ENCODE measurements around the gene ATAD3C.
"Not testable (repeated sequence)": the region's sequence is repeated elsewhere in the genome, so short reads cannot be mapped to it uniquely, and the experiment has no call there.

ATAD3C gene

DNA sequence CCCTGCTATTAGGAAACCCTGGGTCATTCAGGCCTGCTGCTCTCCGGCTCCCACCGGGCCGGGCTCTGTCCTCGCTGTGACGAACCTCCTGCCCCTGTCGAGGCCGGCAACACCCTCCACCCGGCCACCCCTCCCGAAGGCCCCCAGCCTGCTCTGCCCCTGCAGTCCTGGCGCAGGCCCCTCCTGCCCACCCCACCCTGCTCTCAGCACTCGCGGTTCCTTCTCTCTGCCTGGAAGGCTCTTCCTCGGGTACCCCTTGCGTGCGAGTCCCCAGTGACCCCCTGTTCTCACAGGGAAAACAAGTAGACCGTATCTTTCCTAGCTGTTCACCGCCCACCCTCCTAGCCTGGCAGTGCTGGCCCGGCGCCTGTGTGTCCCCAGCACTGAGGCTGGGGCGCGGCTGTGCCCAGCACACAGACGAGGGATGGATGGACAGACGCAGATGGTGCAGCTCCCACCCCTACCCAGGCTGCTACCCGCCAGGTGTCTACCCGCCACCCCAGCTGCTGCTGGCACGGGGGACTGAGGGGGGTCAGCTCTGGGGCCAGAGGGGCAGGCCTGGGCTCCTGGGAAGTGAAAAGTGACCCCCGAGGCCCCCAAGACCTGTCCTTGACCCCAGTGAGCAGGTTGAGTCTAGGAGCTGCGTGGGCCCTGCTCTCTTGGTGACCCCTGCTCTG is 17.1 kb upstream of the ATAD3C start:
- DNase-seq = peak; percentile 86

DNA sequence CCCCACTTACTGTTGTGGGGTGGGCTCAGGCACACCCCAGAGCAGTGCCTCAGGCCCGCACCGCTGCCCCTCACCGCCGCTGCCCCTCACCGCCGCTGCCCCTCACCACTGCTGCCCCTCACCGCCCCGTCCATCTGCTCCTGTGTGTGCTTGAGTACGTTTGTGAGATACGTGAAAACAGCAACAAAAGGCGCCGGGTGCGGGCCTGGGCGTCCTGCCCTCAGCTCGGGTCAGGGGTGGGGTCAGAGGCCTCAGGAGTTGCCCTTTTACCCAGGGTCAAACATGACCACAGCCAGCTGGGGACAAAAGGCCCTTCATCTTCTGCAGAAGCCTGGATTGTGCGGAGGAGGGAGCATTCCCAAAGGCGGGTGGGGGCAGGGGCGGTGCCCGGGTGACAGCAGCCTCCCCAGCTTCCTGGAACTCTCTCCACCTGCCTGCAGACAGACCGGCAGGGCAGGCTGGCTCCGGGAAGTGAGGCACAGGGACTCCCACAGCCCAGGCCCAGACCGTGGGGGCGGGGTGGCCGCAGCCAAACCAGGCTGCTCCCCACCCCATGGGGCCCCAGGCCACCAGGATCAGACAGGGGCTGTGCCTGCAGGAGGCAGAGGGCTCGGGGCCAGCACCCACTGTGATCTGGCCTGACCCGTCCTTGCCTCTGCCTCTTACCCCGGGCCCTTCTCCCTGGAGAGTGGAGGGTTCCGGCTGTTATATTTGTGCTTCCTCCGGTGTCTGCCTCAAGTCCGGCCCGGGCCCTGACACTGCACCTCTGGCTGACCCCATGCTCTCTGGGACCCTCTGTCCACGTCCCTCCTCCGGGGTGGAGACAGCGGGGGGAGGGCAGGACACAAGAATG is 16.3 kb upstream of the ATAD3C start:
- DNase-seq = peak; percentile 78

DNA sequence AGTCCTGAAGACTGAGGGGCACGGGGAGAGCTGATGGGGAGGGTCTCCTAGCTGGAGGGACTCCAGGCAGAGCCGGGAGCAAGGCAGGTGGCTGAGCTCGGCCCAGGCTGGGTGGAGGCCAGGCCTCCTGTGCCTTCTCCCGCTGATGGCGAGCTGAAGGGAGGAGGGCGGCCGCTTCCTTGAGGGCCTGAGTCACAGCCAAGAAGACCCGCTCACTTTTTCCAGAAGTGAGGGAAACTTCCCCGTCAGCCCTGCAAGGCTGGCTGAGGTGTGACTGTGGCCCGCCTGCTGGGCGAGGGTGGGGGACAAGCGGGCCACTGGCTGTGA is 15.7 kb upstream of the ATAD3C start:
- peak; percentile 86 for DNase-seq

DNA sequence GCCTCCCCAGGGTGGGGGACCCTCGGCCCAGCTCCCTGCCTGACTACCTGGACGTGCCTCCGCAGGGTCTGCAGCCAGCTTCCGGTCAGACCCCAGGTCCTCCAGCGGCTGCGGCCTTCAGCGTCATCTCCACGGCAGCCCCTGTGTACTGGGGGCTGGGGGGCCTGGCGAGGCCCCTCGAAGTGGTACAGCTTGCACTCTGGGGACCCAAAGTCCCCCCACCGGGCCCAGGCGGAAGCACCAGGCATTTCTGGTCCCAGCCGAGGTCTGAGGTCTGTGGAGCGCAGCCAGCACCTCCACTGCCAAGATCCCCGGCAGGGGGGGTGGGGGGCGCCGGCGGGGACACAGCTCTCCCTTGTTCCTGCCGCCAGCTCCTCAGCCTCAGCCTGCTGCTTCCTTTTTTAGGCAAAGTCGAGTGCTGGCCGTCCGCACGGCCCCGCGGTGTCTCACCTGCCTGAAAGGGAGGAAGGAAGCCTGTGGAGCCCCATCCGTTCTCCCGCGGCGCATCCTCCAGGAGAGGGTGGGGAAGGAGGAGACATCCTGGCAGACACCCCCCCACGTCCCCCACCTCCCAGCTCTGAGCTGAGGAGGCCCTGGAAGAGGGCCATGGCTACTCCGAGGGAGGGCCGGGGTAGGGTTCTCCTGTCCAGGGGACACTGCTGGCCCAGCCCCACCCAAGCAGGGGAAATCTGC is 15.2 kb upstream of the ATAD3C start:
- DNase-seq = peak; percentile 90

DNA sequence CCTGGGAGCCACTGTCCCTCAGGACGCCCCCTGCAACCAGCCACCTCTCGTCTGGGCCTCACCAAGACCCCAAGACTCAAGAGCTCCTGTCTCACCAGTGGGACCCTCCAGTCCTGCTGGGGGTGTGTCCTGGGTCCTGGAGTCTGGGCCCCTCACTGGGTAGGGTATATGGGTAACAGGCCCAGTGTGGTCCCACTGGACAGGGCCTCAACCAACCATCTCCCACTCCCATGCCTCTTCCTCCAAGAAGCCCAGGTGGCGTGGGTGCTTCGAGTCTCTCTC is 14.7 kb upstream of the ATAD3C start:
- DNase-seq = no peak

DNA sequence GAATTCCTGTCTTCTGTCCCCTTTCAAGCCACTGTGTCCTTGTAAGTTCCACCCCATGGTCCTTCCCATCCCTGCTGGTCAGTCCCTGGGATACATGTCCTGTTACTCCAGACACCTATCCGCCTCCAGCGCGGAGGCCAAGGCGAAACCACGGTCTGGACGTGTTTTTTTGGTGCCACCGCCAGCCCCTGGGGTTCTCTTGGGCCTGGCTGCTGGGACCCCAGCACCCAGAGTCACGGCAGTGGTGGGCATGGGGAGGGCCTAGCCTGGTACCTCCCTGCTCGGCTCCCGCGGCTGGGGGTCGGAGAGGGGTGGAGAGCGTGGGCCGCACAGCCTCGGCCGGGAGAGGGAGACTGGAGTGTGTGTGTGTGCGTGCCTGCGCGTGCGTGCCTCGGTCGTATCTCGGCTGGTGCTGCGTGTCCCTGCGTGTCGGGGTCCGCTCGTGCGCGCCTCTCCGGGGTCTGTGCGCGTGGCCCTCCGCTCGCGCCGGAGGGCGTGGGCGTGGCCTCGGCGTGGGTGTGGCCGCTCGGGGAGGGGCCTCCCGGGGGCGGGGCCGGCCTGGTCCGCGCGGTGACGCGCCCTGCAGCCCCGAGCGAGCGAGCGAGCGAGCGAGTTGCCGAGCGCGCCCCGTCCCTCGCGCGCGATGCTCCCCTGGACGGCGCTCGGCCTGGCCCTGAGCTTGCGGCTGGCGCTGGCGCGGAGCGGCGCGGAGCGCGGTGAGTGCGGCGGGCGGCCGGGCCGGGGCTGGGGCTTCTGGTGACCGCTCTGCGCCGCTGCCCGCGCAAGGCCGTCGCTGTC is 14.2 kb upstream of the ATAD3C start, which contains the start of gene VWA1:
Gene VWA1 (plus strand): TSS at position 585 of the 798 bp plus-strand sequence. CDS start 59 bp downstream, at position 644.
- DNase-seq = peak; percentile 84

DNA sequence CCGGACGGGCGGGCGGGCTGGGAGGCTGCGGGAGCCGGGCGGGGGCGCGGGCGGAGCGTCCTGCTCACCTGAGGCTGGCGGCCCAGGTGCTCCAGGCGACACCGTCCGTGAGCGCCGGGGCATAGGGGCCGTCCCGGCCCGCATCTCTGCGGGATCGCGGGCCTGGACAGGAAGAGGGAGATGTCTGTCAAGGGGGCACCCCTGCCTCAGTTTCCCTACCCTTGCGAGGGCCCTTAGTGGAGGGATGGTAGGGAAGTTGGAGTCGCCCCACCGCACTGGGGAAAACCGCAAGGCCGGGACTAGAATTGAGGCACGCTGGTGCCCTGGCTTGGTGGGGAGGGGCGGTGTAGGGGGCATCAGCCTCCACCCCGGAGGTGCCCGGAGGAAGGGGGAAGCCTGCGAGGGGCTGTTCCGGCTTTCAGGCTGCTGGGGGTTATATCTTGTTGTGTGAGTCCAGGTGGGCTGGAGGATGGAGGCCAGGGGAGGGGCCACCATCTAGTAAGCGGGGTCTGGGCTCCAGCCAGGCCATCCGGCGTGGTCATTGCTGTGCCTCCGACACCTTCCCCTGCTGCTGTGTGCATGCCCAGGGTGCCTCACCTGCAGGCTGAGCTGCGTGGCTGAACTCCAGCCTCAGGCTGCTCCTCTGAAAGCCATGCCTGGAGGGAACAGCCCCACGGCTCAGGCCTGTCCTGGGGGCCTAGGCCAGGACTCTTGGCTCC is 13.4 kb upstream of the ATAD3C start:
- no peak for DNase-seq

DNA sequence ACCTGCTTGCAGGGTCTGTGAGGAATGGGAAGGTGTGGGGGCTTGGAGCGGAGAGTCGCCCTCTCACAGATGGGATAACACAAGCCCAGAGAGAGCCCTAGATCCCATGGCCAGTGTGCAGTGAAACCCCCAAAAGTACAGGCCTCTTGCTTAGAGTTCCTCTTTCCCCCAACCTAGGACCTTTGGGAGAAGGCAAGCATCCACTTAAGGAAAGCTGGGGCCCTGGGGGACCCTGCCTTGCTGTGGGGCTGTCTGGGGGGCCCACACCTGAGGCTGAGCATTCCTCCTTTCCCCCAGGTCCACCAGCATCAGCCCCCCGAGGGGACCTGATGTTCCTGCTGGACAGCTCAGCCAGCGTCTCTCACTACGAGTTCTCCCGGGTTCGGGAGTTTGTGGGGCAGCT is 12.9 kb upstream of the ATAD3C start:
- no peak for DNase-seq

DNA sequence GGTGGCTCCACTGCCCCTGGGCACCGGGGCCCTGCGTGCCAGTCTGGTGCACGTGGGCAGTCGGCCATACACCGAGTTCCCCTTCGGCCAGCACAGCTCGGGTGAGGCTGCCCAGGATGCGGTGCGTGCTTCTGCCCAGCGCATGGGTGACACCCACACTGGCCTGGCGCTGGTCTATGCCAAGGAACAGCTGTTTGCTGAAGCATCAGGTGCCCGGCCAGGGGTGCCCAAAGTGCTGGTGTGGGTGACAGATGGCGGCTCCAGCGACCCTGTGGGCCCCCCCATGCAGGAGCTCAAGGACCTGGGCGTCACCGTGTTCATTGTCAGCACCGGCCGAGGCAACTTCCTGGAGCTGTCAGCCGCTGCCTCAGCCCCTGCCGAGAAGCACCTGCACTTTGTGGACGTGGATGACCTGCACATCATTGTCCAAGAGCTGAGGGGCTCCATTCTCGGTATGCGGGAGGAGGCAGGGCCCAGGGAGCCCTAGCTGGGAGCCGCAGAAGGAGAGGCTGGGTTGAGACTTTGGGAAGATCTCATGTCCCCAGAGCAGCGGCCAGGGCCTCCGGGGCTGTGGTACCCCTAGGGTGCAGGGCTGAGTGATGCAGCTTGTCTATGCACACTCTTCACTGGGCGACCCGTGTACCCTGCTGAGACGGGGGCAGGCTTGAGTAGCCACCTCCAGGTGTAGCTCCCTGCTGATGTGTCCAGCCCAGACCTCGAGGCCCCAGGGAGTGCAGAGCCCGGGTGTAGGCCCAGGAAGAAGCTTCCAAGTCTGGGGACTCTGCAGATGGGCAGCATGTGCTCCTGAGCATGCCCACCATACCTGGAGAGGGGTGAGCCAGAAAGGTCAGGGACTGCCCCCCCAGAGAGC is 12.2 kb upstream of the ATAD3C start:
- DNase-seq = no peak

DNA sequence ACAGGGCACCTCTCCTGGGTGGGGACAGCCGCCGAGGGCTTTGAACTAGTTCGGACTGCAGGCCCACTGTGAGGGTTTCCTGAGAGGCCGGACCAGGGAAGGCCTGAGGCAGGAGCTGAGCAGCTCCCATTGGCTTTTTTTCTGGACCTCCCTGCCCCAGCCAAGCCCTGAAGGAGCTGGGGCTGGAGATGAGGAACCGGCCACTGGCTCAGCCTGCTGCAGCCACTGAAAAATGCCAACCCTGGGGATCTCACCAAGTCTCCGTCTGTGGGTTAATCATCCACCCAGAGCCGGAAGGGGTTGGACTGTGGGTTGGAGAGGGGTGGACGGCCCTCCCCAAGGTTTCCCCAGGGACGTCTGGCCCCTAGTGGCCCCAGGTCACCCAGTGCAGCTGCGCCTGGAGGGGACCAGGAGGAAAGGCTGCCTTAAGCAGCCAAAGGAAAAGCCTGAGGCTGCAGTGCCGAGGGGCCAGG is 11.5 kb upstream of the ATAD3C start:
- DNase-seq = no peak

DNA sequence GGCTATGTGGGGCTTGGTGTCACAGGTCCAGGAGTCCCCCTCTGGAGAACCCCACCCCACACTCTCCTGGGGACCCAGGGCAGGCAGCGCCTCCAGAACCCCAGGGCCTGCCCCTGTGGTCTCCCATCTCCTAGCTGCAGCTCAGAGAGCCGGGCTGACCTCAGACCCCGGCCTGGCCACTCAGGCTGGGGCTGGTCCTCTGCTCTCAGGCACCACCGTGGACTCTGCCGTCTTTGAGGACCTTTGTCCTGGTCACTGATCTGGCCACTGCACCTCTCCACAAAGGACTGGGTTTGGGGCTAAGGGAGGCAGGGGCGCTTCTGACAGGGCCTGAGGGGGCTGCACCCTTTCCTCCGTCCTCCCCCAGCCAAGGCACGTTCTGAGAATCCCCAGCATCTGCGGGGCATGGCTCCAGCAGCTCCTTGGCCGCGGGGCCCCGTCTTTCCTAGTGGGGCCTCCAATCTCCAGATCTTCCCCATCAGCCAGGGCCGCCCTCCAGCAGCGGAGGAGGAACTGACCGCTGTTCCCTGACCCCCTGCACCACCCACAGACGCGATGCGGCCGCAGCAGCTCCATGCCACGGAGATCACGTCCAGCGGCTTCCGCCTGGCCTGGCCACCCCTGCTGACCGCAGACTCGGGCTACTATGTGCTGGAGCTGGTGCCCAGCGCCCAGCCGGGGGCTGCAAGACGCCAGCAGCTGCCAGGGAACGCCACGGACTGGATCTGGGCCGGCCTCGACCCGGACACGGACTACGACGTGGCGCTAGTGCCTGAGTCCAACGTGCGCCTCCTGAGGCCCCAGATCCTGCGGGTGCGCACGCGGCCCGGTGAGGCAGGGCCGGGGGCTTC is 10.7 kb upstream of the ATAD3C start:
- DNase-seq = no peak

DNA sequence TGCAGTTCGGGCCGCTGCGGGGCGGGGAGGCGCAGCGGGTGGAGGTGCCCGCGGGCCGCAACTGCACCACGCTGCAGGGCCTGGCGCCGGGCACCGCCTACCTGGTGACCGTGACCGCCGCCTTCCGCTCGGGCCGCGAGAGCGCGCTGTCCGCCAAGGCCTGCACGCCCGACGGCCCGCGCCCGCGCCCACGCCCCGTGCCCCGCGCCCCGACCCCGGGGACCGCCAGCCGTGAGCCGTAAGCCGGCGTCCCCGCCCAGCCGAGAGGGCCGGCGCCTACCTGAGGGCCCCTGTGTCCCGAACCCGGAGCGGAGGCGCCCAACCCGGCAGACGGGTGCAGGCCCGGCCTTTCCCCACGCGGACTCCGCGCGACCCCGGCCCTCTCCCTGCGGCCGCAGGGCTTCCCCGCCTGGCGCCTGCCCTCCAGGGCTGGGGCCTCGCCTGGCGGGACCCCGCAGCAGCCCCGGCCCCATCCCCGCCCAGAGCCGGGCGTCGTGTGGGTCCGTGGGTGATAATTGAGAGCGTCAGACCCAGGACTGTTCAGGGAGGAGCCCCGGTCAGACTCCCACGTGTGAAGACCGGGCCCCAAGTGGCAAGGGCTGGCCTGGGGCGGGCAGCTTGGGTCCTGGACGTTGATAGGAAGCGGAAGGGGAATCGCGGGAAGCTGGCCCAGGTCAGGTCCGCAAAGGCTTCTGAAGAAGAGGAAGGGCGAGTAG is 9.8 kb upstream of the ATAD3C start:
- no peak for DNase-seq

DNA sequence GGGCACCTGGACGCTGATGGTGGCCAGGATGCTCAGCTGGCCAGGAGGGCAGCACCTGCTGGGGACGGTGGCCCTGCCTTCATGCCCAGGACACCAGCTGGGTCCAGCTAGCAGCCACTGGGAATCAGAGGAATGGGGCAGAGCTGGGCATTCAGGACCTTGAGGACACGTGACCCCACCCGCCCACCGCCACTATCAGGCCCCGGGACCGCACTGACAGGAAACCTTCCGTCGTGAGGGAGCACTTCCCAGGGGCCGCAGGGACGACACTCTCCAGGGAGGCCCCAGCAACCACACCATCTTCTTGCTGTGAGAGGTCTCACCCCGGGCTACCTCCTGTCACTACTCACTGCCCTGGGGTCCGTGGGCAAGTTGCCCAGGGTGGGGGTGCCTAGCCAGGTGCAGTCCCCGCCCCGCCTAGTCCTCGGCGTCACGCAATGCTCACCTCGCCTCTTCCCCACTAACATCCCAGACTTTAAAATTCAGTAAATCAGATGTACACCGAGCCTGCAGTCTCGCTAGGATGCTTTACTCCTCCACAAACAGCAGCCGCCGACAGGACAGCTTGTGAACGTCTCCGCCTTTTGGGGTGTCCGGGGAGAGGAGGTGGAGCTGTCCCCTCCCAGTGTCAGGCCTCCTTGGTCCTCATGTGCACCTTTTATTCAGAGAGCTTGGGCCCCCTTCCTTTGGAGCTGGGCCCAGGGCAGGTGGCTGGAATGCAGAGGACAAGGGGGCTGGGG is 9.1 kb upstream of the ATAD3C start:
- DNase-seq = no peak

DNA sequence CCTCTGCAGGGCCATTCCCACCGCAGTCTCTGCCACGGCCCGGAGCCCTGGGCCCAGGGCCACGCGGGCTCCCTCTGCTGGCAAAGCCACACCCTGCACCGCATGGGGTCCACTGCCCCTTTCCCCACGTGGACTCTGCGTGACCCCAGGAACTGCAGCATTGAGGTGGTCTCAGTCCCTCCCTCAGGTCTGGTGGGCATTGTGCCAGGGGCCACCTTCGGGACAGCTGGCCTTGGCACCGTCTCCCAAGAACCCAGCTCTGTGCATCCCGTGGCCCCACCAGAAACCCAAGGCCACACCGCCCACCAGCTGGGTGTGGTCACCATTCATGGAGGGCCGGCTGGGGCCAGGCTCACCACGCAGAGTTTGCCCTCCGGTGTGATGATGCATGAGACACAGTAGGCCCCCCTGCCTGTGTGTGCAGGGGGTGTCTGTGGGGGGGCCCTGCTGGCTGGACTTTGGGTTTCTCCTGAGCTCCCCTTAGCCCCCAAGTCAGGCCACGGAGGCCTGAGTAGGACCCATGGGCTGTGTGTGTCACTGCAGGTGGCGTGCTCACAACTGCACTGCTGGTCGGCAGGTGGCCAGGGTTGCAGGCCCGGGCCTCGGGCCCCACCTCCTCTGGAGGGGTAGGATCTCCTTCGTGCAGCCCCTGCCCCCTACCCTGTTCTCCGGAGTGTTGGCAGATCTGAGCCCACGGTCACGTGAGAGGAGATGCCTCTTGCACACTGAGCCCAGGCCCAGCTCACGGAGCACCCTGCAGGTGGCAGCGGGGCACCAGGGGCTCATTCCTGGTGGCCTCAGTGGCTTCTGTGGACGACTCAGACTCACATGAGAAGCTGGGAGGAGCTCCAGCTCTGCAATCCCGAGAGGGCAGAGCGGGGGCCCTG is 8.2 kb upstream of the ATAD3C start:
- peak; percentile 65 for DNase-seq

DNA sequence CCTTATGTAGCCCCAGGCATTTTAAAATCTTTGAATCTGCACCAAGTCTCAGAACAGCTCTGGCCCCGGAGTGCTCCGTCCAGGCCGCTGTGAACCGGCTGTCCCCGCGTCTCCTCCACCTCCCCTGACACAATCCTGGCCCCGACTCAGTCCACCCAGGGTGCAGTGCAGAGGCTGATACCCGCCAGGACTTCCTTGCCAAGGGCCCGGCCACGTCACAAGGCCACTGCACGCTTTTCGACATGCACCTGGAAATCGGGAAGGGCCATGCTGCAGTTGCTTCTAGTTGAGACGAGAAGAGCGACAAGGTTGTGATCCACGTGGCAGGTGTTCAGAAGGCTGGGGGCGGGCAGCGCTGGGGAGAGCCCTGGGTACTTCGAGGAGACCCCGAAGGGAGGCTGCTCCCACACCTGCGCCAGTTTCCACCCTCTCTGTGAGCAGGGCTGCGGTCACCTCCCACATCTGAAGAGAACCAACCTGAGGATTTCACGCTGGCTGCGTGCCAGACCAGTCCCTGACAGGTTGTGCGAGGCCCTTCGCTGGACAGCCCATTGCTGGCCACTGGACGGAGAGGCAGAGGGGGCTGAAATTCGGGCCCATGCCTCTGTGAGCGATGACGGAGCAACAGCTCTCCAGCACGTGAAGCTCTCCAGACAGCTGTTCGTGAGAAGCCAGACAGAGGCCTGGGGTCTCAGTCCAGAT is 7.3 kb upstream of the ATAD3C start:
- DNase-seq = no peak

DNA sequence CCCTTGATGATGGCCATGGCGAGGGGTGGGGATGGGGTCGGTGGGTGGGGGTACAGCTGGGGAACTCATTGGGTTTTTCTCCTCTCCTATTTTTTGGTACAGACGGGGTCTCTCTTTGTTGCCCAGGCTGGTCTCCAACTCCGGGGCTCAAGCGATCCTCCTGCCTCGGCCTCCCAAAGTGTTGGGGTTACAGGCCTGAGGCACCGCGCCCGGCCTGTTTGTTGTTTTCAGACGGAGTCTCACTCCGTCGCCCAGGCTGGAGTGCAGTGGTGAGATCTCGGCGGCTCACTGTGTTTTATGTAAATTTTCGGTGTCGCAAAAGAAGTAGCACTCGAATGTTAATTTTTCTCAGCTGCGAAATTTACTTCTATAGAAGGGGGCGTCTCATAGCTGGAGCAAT is 2.9 kb upstream of the ATAD3C start:
- not testable (repeated sequence) for DNase-seq

DNA sequence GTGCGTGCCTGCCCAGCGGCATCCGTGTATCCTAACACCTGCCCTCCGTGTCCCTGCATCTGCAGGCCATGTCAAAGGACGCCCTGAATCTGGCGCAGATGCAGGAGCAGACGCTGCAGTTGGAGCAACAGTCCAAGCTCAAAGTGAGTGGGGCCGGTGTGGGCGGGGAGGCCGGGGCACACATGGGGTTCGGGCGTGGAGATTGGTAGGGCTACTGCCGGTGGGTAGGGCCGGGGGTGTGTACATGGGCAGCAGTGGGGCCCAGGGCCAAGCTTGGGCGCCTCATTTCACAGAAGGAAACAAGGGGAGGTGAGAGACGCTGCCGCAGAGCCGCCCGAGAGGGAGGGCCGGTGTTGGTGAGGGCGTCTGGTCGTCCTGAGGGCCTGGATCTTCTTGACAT is 1.1 kb downstream of the ATAD3C start:
- not testable (repeated sequence) for DNase-seq
